Stimulated activated CD8-positive, alpha-beta memory T cell treated with anti-CD3 and anti-CD28 coated beads, Interleukin-12 subunit alpha, Interleukin-12 subunit beta, amount 100 ng/mL, for 24 hours (primary cell): ENCODE measurements around the gene PRPF19.

Experiments used
- DNase-seq: peaks from one replicate; pipeline ENCODE4 v3.0.0-alpha.2; 2020; ENCODE audit errors: extremely low read depth

Gene PRPF19

DNA sequence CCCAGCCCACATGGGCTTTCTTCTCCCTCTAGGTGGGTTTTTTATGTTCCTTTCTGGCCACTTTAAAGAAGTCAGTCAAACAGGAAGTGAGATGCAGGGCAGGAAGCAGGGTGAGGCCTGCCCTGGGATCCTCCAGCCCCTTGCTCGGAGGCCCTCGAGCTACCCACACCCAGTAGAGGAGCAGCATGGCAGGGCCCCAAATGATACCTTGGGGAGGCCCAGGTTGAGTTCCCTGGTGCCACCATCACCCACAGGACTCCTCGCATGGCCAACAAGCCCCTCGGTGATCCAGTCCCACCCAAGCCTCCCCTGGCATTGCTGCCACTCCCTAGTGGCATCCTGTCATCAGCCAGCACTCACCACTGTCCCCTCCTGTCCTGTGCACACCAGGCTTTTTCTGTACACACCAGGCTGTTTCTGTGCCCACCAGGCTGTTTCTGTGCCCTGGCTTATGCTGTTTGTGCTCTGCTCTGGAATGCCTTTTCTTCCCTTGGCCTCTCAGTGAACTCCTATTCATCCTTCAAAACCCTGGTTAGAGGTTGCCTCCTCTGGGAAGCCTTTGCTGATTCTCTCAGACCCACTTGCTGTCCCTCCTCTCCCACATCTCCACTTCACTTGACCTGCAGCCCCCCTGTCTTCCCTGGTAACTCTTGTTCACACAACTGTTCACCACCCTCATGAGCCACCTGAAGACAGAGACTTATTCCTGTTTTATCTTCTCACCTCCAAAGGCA lies 47.5 kb downstream of the PRPF19 start:
- no peak for DNase-seq

DNA sequence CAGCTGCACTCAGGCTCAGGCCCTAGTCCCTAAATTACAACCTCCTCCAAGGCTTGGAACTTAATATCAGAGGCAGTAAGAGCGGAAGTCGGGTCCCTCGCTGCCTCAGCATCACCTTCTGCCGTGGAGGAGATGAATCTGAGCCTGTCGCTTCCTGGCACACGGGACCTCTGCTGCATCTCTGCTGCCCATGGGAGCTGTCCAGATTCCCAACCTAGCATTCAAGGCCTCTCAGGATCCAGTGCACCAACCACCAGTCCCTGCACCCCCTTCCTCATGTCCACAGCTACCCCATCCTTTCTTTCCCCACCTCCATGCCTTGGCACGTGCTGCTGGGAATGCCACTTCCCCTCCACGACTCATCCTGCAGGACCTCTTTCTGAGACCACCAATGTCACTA lies 48.1 kb downstream of the PRPF19 start:
- DNase-seq: no peak

DNA sequence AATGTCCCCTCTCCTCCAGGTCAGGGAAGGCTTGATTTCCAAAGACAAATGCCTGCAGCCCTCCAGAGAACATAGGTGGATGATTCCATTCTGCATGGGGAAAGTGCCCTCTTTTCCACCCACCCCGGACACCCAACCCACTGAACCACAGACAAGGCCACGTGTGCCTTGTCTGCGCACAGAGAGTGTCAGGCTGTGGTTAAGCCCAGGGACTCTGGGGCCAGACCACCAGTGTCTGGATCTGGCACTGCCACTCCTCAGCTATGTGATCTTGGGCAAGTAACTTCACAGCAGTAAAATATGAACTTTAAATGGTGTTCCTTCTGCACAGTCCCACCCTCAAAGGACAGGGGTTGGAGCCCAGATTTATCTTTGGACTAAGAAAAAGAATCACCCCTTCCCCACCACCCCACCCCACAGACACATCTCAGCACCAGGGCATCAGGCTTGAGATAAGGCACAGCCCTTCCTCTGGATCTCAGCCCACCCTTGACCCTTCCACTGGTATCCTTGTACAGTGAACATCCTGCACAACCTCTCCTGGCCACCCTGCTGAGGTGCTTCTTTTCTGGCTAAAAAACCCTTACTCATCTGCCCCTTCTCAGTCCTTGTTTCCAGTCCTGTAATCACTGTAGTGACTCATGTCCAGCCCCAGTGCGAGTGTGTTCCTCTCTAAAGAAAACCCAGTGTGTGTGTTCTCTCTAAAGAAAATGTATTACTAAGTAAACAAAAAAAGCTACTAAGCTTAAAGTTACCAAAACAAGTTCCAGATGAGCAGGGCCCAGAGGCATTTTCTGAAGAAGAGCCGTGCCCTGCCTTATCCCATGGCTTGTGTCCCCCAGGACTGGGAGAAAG lies 48.8 kb downstream of the PRPF19 start:
- DNase-seq: no peak

DNA sequence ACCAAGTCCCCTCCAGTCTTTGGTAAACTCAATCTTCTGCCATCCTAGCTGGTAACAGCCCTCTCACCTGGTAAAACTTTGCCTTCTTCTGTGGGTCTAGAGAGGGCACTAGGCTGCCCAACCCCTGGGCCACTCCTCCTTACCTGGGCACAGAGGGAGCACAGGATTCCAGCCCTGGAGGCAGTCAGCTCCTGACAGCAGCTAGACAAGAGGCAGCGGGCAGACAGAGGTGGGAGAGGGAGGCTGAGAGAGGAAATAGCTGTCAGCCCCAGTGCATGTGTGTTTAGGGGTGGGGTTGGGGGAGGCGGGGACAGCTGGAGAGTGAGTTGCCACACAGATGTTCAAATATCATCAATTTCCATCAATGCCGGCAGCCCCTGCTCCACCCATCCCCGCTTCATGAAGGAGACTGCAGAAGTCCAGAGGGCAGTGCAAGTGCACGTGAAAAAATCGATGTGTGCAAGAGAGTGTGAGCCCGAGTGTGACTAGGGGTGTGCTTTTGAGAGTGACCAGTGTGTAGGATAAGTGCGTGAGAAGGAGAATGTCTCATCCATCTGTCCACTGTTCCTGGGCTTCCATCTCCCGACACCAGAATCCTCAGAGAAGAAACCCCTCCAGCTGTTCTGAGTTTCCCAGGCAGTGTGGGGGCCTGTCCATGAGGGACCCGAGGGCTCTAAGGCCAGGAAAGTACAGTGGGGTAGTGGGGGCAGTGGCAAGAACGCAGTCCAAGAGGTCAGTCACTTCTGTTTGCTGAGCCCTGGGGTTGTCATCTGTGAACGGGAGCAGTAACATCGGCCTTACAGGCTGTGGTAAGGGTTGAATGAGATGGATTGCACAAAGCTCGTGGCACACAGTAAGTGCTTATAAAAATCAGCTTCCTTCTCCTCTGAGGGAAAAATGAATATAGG lies 50.4 kb downstream of the PRPF19 start, which contains the start of gene PTGDR2:
PTGDR2 (minus strand) TSS at position 225 of the 908 bp plus-strand sequence. CDS start 2,228 bp downstream, outside the sequence.
- DNase-seq: no peak

DNA sequence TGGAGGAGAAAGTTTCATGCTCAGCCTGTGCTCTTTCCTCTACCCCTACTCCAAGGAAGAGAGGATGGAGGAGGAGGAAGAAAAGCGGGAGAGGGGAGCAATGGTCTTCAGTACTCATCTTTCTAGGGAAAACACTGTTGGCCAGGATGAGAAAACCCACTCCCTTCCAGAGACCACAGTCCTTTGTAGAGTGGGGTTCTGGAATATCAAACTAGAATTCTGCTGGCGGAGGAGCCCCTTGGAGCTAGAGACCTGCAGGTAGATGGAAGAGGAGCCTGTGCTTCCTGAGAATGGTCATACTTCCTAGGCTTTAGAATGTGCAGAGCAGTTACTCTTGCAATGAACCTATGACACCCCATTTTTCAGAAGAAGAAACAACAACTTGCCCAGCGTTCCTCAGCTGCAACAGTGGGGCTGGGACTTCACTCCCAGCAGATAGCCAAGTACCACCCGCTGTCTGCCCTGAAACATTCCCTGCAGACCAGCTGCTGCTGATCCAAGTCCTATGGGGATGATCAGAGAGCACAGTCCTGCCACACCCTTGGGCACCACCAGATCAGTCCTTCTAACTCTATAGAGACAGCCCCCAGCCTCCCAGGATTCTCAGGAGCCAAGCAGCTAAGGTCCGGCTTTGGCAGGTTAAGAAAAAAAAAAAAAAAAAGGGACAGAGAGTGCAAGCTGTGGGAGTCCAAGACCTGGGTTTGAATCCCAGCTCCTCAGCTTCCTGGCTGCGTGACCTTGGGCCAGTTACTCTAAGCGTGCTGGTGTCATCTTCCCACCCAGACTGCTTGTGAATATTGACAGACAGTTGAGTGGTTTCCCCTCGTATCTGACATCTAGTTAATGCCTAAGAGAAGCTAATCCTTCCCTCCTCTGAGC lies 51.3 kb downstream of the PRPF19 start:
- no peak for DNase-seq

DNA sequence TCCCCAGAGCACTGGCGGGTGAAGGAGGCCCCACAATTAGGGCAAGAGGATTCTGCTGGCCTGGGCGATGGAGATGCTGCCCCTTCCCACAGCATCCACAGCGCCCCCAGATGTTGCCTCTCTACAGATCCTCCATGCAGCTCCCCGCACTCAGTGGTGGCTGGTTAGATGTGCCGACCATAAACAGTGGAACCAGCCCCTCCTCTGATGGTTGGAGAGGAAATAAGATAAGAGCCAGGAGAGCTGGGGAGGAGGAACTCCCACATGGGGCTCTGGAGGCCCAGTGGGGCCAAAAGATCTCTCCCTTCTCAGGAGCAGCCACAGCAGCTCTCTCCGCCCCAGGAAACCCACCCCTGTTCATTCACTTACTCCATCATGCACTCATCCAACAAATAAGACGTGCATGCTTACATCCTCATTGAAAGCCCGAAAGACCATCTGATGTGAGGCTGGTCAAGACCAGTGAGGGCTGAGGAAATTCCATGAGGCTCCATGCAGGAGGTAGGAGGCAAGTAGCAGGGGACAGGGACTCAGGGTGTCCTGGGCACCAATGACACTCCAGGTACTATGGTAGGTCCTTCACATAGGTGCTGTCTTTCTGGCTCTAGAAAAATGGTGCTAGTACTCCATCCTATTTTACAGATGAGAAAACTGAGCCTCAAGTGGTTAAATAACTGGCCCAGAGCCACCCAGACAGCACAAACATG lies 52.1 kb downstream of the PRPF19 start:
- DNase-seq: no peak

DNA sequence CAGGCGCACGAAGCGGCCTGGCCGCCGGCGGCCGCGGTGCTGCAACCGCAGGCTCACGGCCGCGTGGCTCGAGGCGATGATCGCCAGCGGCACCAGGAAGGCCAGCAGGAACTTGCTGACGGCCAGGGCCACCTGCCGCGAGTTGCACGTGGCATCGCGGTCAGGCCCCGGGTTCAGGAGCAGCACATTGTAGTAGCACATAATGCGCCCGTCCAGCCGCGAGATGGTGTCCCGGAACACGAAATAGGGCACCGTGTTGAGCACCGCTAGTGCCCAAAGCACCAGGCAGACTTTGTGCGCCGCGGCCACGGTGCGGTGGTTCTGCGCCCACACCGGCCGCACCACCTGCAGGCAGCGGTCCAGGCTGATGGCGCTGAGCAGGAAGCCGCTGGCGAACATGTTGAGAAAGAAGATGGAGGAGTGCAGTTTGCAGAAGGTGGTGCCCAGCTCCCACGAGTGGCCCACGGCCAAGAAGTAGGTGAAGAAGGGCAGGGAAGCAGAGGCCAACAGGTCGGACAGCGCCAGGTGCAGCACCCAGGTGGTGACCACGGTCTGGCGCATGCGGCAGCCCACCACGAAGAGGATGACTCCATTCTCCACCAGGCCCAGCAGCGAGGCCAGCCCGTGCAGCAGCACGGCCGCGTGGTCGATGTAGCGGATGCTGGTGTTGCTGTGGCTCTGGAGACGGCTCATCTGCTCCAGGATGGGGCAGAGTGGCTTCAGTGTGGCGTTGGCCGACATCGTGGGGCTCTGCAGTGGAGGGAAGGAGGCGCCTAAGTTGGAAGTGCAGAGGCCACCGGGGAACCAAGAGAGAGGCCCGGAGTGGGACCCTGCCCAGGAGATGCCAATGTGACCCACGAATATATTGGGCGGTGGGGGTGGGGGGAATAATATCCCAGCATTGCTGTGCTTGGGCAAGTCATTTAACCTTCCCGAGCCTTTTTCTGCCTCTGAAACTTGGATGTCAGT lies 53.1 kb downstream of the PRPF19 start:
- no peak for DNase-seq

DNA sequence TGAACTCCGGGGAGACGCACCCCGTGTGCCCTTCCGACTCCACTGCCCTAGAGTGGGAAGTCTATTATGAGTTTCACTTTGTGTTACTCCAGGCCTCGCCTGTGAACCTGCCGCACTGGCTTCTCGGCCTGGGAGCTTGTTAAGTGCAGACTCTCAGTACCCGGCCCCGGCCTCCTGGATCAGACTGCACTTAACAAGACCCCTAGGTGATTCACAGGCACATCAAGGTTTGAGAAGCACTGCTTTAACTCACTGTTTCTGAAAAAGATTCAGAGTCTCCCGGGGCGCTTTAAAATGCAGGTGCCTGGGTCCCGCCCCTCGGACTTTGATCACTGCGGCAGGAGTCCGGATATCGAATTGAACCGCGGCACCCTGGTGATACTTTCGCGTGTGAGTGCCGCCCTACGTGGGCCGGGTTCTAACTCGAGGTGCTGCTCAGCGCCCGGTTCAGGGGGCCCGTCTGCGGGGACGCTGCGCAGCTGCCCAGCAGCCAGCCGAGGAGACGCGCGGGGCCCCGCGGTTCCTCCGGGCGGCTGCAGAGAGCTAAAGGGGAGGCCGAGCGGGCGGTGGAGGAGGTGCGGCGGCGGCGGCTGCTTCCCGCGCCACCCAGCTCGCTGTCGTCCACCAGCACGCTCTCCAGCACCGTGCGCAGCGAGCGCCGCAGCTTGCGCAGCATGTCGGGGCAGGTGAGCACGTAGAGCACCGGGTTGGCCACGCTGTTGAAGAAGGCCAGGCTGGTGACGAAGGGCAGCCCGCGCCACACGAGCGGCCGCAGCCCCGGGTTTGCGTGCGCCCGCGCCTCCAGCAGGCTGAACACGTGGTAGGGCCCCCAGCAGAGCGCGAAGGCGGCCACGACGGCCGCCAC lies 54.0 kb downstream of the PRPF19 start:
- no peak for DNase-seq

DNA sequence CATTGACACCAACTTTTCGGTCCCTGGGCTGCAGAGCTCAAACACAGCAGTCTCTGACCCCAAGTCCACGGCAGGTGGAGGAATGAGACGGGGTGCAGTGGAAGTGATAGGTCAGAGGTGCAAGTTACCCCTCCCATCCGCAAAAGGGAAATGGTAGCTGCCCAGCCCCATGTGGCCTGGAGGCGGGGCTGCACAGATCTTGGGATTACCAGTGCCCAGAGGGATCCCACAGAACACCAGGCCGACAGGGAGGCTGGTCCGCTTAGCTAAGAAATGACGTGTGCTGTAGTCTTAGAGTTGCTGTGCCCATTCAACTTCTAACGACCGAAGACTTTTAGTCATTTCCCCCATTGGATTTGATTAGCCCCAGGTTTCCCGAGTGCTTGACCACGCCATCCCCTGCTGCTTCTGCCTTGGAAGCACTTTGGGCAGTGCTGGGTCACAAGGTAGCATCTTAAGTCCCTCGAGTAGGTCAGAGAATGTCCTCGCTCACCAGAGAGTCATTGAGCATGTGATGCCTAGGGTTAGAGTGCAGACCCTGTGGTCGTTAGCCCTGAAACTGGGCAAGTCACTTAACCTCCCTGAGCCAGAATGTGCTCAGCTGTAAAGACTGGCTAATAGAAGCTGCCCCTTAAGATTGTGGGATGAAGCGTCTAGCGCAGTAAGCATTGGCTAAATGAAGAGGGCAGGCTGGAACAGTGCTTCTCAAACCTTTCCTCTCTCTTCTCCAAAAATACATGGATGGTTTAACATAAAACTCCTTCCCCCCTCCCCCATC lies 54.9 kb downstream of the PRPF19 start:
- no peak for DNase-seq

DNA sequence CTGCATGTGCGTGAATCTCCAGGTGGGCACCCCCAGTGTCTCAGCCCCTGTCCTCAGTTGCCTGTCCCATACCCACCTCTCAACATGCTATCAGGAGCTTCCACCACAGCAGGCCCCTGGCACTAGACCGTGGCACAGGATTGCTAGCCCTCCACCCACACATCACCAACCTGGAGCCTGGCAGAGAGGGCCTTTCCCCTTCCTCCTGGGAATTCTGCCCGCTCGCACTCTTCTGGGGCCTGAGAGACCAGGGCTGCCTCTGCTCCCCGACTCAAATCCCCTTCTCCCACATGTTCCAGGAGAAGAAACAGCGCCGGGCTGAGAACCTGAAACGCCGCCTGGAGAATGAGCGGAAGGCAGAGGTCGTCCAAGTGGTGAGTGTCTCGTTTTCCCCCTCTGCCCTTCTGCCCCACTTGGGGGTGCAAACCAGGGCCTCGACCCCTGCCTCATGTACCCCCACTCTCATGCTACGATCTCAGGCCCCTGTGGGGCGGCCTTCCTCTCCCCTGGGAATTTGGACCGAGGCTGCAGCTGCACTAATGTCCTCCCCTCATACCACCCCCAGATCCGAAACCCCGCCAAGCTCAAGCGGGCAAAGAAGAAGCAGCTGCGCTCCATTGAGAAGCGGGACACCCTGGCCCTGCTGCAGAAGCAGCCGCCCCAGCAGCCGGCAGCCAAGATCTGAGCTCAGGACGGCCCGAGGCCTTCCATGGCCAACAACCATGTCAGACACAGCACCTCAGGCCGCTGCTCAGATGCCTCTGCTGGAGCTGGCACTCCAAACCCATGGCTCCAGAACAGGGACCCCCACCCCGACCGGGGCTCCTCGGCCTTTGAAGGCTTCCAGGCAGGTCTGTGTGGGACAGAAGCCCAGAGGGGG lies 56.5 kb downstream of the PRPF19 start:
- no peak for DNase-seq

DNA sequence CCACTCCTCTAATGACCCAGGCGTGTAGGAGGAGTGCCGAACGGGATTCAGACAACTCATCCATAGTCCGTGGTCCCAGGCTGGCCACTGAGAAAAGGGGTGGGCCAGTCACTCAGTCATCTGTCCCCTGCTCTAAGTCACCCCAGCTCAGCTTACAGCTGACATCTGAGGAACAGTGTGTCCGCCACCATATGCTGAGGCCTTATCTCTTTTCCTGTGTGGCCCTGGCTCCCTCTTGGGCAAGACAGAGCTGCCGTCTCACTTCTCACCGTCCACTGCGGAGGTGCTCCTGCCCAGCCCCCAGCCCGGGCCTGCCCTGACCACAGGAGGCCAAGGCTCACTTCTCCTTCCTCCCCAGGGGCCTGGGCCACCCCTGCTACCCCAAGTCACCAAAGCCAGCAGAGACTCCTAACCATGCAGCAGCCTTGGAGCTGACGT lies 57.7 kb downstream of the PRPF19 start:
- no peak for DNase-seq

DNA sequence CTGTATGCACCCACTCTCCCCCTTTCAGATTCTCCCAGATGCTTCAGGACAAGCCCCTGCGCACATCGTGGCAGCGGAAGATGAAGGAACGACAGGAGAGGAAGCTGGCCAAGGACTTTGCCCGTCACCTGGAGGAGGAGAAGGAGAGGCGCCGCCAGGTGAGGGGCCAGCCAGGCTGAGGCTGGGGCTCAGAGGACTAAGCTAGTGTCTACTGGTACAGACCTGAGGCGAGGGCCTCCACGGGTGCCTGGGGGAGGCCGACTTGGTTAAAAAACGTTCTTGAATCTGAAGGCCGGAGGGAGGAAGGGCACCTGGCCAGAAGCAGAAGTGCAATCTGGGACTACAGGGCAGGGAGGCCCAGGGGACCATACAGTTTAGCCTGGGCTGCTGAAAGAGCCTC lies 58.5 kb downstream of the PRPF19 start:
- no peak for DNase-seq

DNA sequence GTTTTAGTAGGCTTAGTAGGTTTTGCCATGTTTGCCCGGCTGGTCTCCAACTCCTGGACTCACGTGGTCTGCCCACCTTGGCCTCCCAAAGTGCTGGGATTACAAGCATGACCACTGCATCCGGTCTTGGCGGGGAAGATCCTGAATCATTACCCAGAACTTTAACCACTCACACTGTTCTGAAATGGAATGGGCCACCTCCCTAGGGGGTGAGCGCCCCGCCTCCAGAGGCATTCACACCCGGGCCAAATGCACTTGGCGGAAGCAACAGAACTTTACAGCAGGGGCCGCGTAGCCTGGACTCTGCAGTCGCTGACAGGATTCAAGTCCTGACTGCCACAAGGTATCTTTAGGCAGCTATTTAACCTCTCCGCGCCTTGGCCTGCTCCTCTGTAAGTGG lies 59.1 kb downstream of the PRPF19 start:
- DNase-seq: no peak

DNA sequence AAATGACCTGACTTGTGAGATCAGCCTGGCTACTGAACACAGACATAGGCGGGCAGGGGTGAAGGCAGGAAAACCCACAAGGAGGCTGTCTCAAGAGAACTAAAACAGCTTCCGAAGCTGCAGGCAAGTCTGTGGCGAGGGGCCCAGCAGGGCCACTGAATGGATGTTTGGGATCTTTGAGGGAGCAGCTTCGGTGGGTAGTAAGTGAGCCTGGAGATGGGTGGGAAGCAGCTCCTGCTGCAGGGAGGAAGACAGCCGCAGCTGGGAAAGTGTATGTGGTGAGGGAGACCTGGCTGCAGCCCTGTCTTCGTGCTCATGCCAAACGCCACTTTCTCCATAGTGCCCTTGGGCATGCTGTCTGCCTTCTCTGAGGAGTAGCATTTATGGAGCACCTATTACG lies 61.0 kb downstream of the PRPF19 start:
- no peak for DNase-seq

DNA sequence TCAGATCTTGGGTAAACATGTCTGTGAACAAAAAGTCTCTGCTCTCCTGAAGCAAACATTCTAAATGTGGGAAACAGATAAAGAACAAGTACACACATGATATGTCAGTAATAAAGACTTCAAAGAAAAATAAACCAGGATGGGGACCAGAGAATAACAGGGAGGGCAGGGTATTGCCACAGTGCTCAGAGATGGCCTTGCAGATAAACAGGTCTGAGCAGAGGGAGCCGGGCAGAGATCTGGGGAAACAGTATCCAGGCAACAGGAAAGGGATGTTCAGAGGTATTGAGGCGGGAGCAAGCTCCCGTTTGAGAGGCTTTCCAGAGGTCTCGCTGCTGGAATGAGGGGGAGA lies 61.5 kb downstream of the PRPF19 start:
- DNase-seq: no peak

DNA sequence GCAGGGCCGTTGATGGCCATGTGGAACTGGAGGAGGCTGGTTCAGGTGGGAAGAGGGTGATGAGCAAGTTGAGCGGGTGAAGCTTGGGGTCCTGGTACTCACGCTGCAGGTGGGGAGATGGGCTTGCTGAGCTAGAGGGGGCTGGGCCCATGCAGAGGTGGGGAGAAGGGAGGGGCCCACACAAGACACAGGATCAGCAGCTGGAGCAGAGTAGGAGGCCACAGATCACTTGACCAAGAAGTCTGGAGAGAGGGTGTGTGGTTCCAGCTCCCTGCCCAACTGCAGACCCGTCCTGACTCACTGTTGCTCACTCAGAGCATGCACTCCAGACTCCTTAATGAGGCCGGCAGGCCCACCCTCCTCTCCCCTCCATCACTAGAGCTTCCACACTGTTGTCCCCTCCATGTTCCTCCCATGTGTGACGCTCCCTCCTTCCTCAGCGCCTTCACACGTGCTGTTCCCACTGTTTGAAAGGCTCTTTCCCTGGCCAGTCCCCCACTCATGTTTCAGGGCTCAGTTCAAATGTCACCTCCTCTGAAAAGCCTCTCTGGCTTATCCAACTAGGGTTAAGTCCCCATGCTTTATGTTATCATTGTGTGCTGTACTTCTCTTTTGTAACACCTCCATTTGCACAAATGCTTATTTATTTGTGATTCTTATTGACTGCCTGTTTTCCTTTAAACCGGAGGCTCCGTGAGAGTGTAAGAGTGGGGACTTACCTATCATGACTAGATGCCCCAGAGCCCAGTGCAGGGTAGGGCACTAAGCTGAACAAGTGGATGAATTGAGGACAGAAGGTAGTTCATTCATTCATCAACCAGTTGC lies 62.1 kb downstream of the PRPF19 start:
- no peak for DNase-seq
